IMR-90 (cell line): ENCODE data around the gene TRPC3. TPM values are rescaled to one million over a fixed set of nuclear protein-coding genes. Genes with fewer than 3 reads are reported as not detected.

Experiments
- ATAC-seq: fragments of 200-7000 bp; cut with Tn5 transposase; 2 replicates; pipeline ENCODE4 v1.9.1; 2020; ENCODE audit warnings: low read depth, mild to moderate bottlenecking, moderate library complexity
- BruUV-seq: library from RNA; stranded (reverse); fragments of 400-500 nt; replicated peaks from 2 replicates; lab custom pipeline; 2021; lab: Mats Ljungman, UMichigan
- CTCF ChIA-PET: fragments of 300-600 bp; formaldehyde crosslinking; extraction: SDS; loops from one replicate; lab custom pipeline; 2021; ENCODE audit warnings: antibody characterized with exemption; lab: Yijun Ruan, JAX
- POLR2A ChIA-PET: fragments of 300-600 bp; sonication (Branson Sonifier 250); formaldehyde crosslinking; loops from one replicate; lab custom pipeline; 2022; ENCODE audit warnings: antibody characterized with exemption; ENCODE audit not compliant: unreplicated experiment; lab: Charles Lee
- DNase-seq: peaks from one replicate; pipeline ENCODE4 v3.0.0; 2013
- H2AFZ ChIP-seq: replicated peaks from 2 replicates; pipeline ENCODE3; 2013; ENCODE audit warnings: low read length, mild to moderate bottlenecking; ENCODE audit not compliant: poor library complexity
- H2AK5ac ChIP-seq: 2 replicates; pipeline ENCODE4 v1.6.1; 2013; ENCODE audit warnings: low read depth, low read length, inconsistent platforms
- H2AK9ac ChIP-seq: replicated peaks from 2 replicates; pipeline ENCODE3; 2013; ENCODE audit warnings: mild to moderate bottlenecking, low read depth, low read length, moderate library complexity; ENCODE audit not compliant: poor library complexity
- H2BK120ac ChIP-seq: 2 replicates; pipeline ENCODE4 v1.6.1; 2013; ENCODE audit warnings: low read depth, low read length, inconsistent platforms
- H2BK15ac ChIP-seq: 3 replicates; pipeline ENCODE4 v1.6.1; 2013; ENCODE audit warnings: low read depth, low read length, inconsistent platforms
- H2BK20ac ChIP-seq: 2 replicates; pipeline ENCODE4 v1.6.1; 2013; ENCODE audit warnings: low read depth, mild to moderate bottlenecking, inconsistent platforms, low read length, moderate library complexity
- H2BK5ac ChIP-seq: 2 replicates; pipeline ENCODE4 v1.6.1; 2013; ENCODE audit warnings: mild to moderate bottlenecking, low read depth, low read length, inconsistent platforms; ENCODE audit not compliant: poor library complexity, severe bottlenecking
- H3K14ac ChIP-seq: replicated peaks from 2 replicates; pipeline ENCODE4 v1.6.1; 2013; ENCODE audit warnings: low read depth, low read length, inconsistent platforms
- H3K18ac ChIP-seq: 2 replicates; pipeline ENCODE4 v1.6.1; 2013; ENCODE audit warnings: low read depth, low read length, control low read depth
- H3K23ac ChIP-seq: 2 replicates; pipeline ENCODE4 v1.6.1; 2013; ENCODE audit warnings: low read depth, low read length, inconsistent platforms
- H3K27ac ChIP-seq: 2 replicates; pipeline ENCODE4 v1.5.1; 2013; ENCODE audit warnings: mild to moderate bottlenecking, control low read depth, low read length; ENCODE audit not compliant: insufficient read depth
- H3K27me3 ChIP-seq: 2 replicates; pipeline ENCODE4 v1.6.1; 2013; ENCODE audit warnings: low read length; ENCODE audit not compliant: control insufficient read depth, insufficient read depth
- H3K36me3 ChIP-seq: 2 replicates; pipeline ENCODE4 v1.6.1; 2013; ENCODE audit warnings: low read length, mixed read lengths; ENCODE audit not compliant: control insufficient read depth, insufficient read depth
- H3K4ac ChIP-seq: 2 replicates; pipeline ENCODE4 v1.6.1; 2013; ENCODE audit warnings: low read depth, low read length, inconsistent platforms
- H3K4me1 ChIP-seq: 2 replicates; pipeline ENCODE4 v1.6.1; 2013; ENCODE audit warnings: low read length, mixed read lengths; ENCODE audit not compliant: control insufficient read depth, insufficient read depth
- H3K4me2 ChIP-seq: 2 replicates; pipeline ENCODE4 v1.6.1; 2013; ENCODE audit warnings: low read depth, mild to moderate bottlenecking, control low read depth, low read length, moderate library complexity
- H3K4me3 ChIP-seq: 2 replicates; pipeline ENCODE4 v1.5.1; 2013; ENCODE audit warnings: low read depth, mild to moderate bottlenecking, control low read depth, low read length, moderate library complexity; ENCODE audit not compliant: insufficient read depth
- H3K56ac ChIP-seq: 2 replicates; pipeline ENCODE4 v1.6.1; 2013; ENCODE audit warnings: low read length, inconsistent platforms; ENCODE audit not compliant: insufficient read depth; ENCODE audit errors: extremely low read depth
- H3K79me1 ChIP-seq, 2 experiments: 2 replicates each; pipeline ENCODE4 v1.6.1; 2013; ENCODE audit warnings: low read length in 2 of 2, inconsistent platforms in 1 of 2, low read depth in 1 of 2
- H3K9ac ChIP-seq: 2 replicates; pipeline ENCODE4 v1.6.1; 2013; ENCODE audit warnings: low read depth, low read length, control low read depth
- H3K9me1 ChIP-seq: 2 replicates; pipeline ENCODE4 v1.6.1; 2013; ENCODE audit warnings: low read length, inconsistent platforms; ENCODE audit not compliant: insufficient read depth
- H3K9me3 ChIP-seq: 2 replicates; pipeline ENCODE4 v1.6.1; 2013; ENCODE audit warnings: low read length; ENCODE audit not compliant: control insufficient read depth, insufficient read depth
- H4K20me1 ChIP-seq: 2 replicates; pipeline ENCODE4 v1.6.1; 2013; ENCODE audit warnings: low read length, inconsistent platforms; ENCODE audit not compliant: insufficient read depth
- H4K5ac ChIP-seq: 2 replicates; pipeline ENCODE4 v1.6.1; 2013; ENCODE audit warnings: mild to moderate bottlenecking, low read depth, low read length, control low read depth
- H4K8ac ChIP-seq, 2 experiments: 2 replicates each; pipeline ENCODE4 v1.6.1; 2013; ENCODE audit warnings: low read depth in 2 of 2, low read length in 2 of 2, control low read depth in 1 of 2, inconsistent platforms in 1 of 2
- H4K91ac ChIP-seq: 2 replicates; pipeline ENCODE4 v1.6.1; 2013; ENCODE audit warnings: low read depth, low read length, inconsistent platforms; ENCODE audit not compliant: insufficient read depth
- BHLHE40 ChIP-seq: fragments of 150-350 bp; IDR thresholded peaks from 2 replicates; pipeline ENCODE4 v1.6.1; 2016; ENCODE audit warnings: mild to moderate bottlenecking, low read depth, low read length
- CEBPB ChIP-seq: IDR thresholded peaks from 2 replicates; pipeline ENCODE4 v1.6.1; 2012; ENCODE audit warnings: low read depth, low read length, improper control_type of control experiment
- CHD1 ChIP-seq: IDR thresholded peaks from 2 replicates; pipeline ENCODE4 v1.6.1; 2012; ENCODE audit warnings: low read depth, low read length, improper control_type of control experiment
- FOS ChIP-seq: fragments of 150-350 bp; IDR thresholded peaks from 2 replicates; pipeline ENCODE4 v1.6.1; 2016; ENCODE audit warnings: low read depth, low read length
- MAFK ChIP-seq: IDR thresholded peaks from 2 replicates; pipeline ENCODE4 v1.6.1; 2012; ENCODE audit warnings: low read depth, low read length, improper control_type of control experiment
- NFE2L2 ChIP-seq: fragments of 150-350 bp; IDR thresholded peaks from 2 replicates; pipeline ENCODE4 v1.6.1; 2016; ENCODE audit warnings: low read depth, mild to moderate bottlenecking, low read length
- POLR2A ChIP-seq: IDR thresholded peaks from 2 replicates; pipeline ENCODE4 v1.6.1; 2012; ENCODE audit warnings: mild to moderate bottlenecking, low read depth, low read length
- RCOR1 ChIP-seq: IDR thresholded peaks from 2 replicates; pipeline ENCODE4 v1.6.1; 2012; ENCODE audit warnings: mild to moderate bottlenecking, low read length, improper control_type of control experiment; ENCODE audit not compliant: insufficient replicate concordance
- WGBS, 2 experiments: methylation state at CpG; one replicate each; pipeline versions ENCODE4 v1.1.5 to v1.1.7; 2013; ENCODE audit warnings: missing lambda C conversion rate in 2 of 2; ENCODE audit not compliant: insufficient read length in 1 of 2; ENCODE audit errors: extremely low coverage in 2 of 2; 5-methylcytosine and 5-hydroxymethylcytosine counted together
- dilution Hi-C: fragments of 300-500 bp; cut with HindIII; formaldehyde crosslinking; loops from one replicate; pipeline ENCODE4 v1.14.3; 2018; ENCODE audit warnings: low sequenced_read_pairs; ENCODE audit not compliant: unreplicated experiment
- in situ Hi-C: fragments of 300-500 bp; cut with MboI; formaldehyde crosslinking; loops from 3 replicates; pipeline ENCODE4 v1.14.3; 2019; ENCODE audit warnings: low sequenced_read_pairs, inconsistent platforms, mixed read lengths
- intact Hi-C: fragments of 100-400 bp; cut with micrococcal nuclease; formaldehyde crosslinking; loops from 2 replicates; pipeline ENCODE4 v1.10.0; 2022
- polyA plus RNA-seq, 3 experiments: library from polyadenylated mRNA; depleted of rRNA; stranded (reverse); fragments of >200 nt; gene quantifications; 2 replicates each; pipeline ENCODE4 v1.2.3, GENCODE V29; 2012; ENCODE audit warnings: low replicate concordance in 1 of 3
- total RNA-seq: library from RNA; depleted of rRNA; stranded (reverse); fragments of >200 nt; gene quantifications from 2 replicates; pipeline ENCODE4 v1.2.3, GENCODE V29; 2012
- TF ChIP-seq, protein P1 (sequence below): fragments of 150-350 bp; IDR thresholded peaks from 2 replicates; pipeline ENCODE4 v1.6.1; 2017; ENCODE audit warnings: mild to moderate bottlenecking, antibody characterized with exemption, low read length, low read depth

TRPC3 gene
- total and polyA plus RNA-seq, 2 of the 4 experiments (the other 2 are of a cell fraction): 1.1 to 2.7 TPM

GRCh38 chr4:121873604-121874003, 78.3 kb downstream of the TRPC3 start:
- no peak overlapping the region for H2BK120ac ChIP-seq
- H2AK9ac ChIP-seq: no peak overlapping the region
- no peak overlapping the region for H3K27ac ChIP-seq
- H3K36me3 ChIP-seq: no peaks in the 10 kb centered on the region
- H4K5ac ChIP-seq: no peak overlapping the region
- peaks cover 1% of the 10 kb centered on the region; the same call in 1 of the 2 replicates for H3K4me1 ChIP-seq
- no peaks in the 10 kb centered on the region for H3K27me3 ChIP-seq
- no peak overlapping the region for H3K56ac ChIP-seq
- no peak overlapping the region for H3K4me2 ChIP-seq
- WGBS, 2 experiments: no CpG with 5 or more reads among the region's 3 CpGs
- H2AK5ac ChIP-seq: no peak overlapping the region
- H4K20me1 ChIP-seq: no peaks in the 10 kb centered on the region; the same call in 1 of the 2 replicates
- no peak overlapping the region for H3K14ac ChIP-seq
- no peak overlapping the region for H4K8ac ChIP-seq
- ChIA-PET CTCF (no interaction called here), POLR2A (no interaction called here)
- H2AFZ ChIP-seq: no peak overlapping the region
- no peak overlapping the region for H2BK5ac ChIP-seq
- no peak overlapping the region for H3K4me3 ChIP-seq
- no peak for TF ChIP-seq BHLHE40
- TF ChIP-seq NFE2L2: no peak
- no peak for TF ChIP-seq FOS
- TF ChIP-seq RCOR1: no peak
- no peak for TF ChIP-seq CHD1
- TF ChIP-seq MAFK: no peak
- TF ChIP-seq CEBPB: no peak
- TF ChIP-seq, protein P1, sequence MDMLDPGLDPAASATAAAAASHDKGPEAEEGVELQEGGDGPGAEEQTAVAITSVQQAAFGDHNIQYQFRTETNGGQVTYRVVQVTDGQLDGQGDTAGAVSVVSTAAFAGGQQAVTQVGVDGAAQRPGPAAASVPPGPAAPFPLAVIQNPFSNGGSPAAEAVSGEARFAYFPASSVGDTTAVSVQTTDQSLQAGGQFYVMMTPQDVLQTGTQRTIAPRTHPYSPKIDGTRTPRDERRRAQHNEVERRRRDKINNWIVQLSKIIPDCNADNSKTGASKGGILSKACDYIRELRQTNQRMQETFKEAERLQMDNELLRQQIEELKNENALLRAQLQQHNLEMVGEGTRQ: no peak
- TF ChIP-seq POLR2A: no peak
- H3K9ac ChIP-seq: no peak overlapping the region
- DNase-seq (no peak), ATAC-seq (no peak)
- no peaks in the 10 kb centered on the region for H3K9me3 ChIP-seq
- peaks cover 0 to 10% of the 10 kb centered on the region in 2 experiments; a peak in 2 of 4 replicates for H3K79me1 ChIP-seq
- no peak overlapping the region for H2BK15ac ChIP-seq
- in situ Hi-C loops (no loop called here), intact Hi-C loops (no loop called here), dilution Hi-C loops (no loop called here)
- no peak overlapping the region for H4K91ac ChIP-seq
- no TSS peak for BruUV-seq
- H3K23ac ChIP-seq: no peak overlapping the region
- H3K4ac ChIP-seq: no peak overlapping the region
- no peak overlapping the region for H3K18ac ChIP-seq
- H2BK20ac ChIP-seq: no peak overlapping the region
- peaks cover 4% of the 10 kb centered on the region; the same call in 1 of the 2 replicates for H3K9me1 ChIP-seq
